GM23338 (cell line): Measurements from ENCODE around the gene GADL1.

Experiments used
- CREB1 ChIP-seq: fragments of 250-450 bp; sonication (Bioruptor Pico); IDR thresholded peaks from 2 replicates; pipeline ENCODE4 v1.5.0; 2020; ENCODE audit warnings: low read depth, mild to moderate bottlenecking, moderate library complexity
- CTCF ChIP-seq, 2 experiments: fragments of 200-600 bp in 1 of 2; sonication (generic) in 1 of 2; conservative IDR thresholded peaks; 2 replicates each; pipeline versions ENCODE4 v1.5.1 to v1.6.1; 2016 to 2017; ENCODE audit warnings: antibody characterized with exemption in 2 of 2, low read depth in 2 of 2, mild to moderate bottlenecking in 2 of 2, moderate library complexity in 1 of 2
- ETS1 ChIP-seq: IDR thresholded peaks from 2 replicates; pipeline ENCODE4 v1.6.1; 2016; ENCODE audit warnings: antibody characterized with exemption
- EZH2 ChIP-seq: fragments of 200-600 bp; sonication (generic); IDR thresholded peaks from one replicate; pipeline ENCODE4 v1.8.0; 2017; ENCODE audit warnings: antibody characterized with exemption, mild to moderate bottlenecking, low read depth; ENCODE audit not compliant: unreplicated experiment
- EZH2phosphoT487 ChIP-seq: fragments of 200-600 bp; sonication (generic); IDR thresholded peaks from one replicate; pipeline ENCODE4 v1.8.1; 2018; ENCODE audit warnings: antibody characterized with exemption; ENCODE audit not compliant: unreplicated experiment
- JUNB ChIP-seq: IDR thresholded peaks from one replicate; pipeline ENCODE4 v1.6.1; 2016; ENCODE audit warnings: antibody characterized with exemption; ENCODE audit not compliant: unreplicated experiment
- NANOG ChIP-seq: IDR thresholded peaks from 2 replicates; pipeline ENCODE4 v1.6.1; 2016; ENCODE audit warnings: antibody characterized with exemption, borderline replicate concordance
- POLR2AphosphoS5 ChIP-seq: IDR thresholded peaks from 2 replicates; pipeline ENCODE4 v1.6.1; 2016; ENCODE audit warnings: antibody characterized with exemption, low read depth
- REST ChIP-seq: IDR thresholded peaks from one replicate; pipeline ENCODE4 v1.6.1; 2018; ENCODE audit warnings: antibody characterized with exemption; ENCODE audit not compliant: unreplicated experiment
- STAT1 ChIP-seq: IDR thresholded peaks from one replicate; pipeline ENCODE4 v1.6.1; 2016; ENCODE audit warnings: antibody characterized with exemption; ENCODE audit not compliant: unreplicated experiment
- ZNF114 ChIP-seq: fragments of 250-450 bp; sonication (Bioruptor Pico); IDR thresholded peaks from 2 replicates; pipeline ENCODE4 v1.5.0; 2020; ENCODE audit warnings: mild to moderate bottlenecking, moderate library complexity
- ZNF331 ChIP-seq: fragments of 250-450 bp; sonication (Bioruptor Pico); IDR thresholded peaks from 2 replicates; pipeline ENCODE4 v1.5.0; 2020; ENCODE audit warnings: low read depth, mild to moderate bottlenecking, moderate library complexity
- ZNF462 ChIP-seq: fragments of 250-450 bp; sonication (Bioruptor Pico); IDR thresholded peaks from 2 replicates; pipeline ENCODE4 v1.5.0; 2020; ENCODE audit warnings: mild to moderate bottlenecking, moderate library complexity

- TF ChIP-seq JUNB (no peak), REST (no peak), CTCF (conservative IDR thresholded peaks at IDR 0.05; ENCODE audit: low read depth in 2 of 2) (no peak), EZH2 (no peak), POLR2AphosphoS5 (no peak), CREB1 (CRISPR knock-in tag) (no peak), EZH2phosphoT487 (no peak), ZNF462 (CRISPR knock-in tag) (no peak), STAT1 (no peak), NANOG (no peak), ZNF331 (no peak), ZNF114 (CRISPR knock-in tag) (no peak), ETS1 (no peak)
These were observed 213.4 kb downstream of the GADL1 start for GRCh38 chr3:30680789-30681648.
